ENCODE data around the gene LHFPL3.
"Not testable (repeated sequence)": the region's sequence is repeated elsewhere in the genome, so short reads cannot be mapped to it uniquely, and the experiment has no call there.

The LHFPL3 gene

DNA sequence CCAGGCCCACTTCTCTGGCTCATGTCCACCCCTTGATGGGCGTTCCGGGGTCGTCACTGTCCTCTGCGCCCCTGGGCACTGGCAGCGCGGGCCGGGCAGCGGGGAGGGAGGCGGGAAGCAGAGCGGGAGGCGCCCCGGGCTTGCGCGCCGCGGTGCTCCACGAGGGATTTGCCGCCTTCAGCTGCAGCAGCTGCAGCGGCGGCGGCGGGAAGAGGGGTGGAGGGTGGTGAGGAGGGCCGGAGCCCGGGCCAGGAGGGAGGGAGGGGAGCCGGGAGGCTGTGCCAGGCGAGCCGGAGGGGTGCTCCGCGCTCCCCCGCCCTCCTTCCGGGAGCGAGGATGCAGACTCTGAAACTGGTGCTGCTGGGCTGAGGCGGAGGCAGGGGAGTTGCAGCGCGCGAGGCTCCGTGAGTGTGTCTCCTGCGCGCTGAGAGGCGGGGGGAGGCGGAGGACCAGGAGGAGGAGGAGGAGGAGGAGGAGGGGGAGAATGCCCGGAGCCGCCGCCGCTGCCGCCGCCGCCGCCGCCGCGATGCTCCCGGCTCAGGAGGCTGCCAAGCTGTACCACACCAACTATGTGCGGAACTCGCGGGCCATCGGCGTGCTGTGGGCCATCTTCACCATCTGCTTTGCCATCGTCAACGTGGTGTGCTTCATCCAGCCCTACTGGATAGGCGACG is at the start of gene LHFPL3:
TSS of gene LHFPL3 (plus strand) at position 308 of the 674 bp plus-strand sequence.
- TF ChIP-seq, protein P1, sequence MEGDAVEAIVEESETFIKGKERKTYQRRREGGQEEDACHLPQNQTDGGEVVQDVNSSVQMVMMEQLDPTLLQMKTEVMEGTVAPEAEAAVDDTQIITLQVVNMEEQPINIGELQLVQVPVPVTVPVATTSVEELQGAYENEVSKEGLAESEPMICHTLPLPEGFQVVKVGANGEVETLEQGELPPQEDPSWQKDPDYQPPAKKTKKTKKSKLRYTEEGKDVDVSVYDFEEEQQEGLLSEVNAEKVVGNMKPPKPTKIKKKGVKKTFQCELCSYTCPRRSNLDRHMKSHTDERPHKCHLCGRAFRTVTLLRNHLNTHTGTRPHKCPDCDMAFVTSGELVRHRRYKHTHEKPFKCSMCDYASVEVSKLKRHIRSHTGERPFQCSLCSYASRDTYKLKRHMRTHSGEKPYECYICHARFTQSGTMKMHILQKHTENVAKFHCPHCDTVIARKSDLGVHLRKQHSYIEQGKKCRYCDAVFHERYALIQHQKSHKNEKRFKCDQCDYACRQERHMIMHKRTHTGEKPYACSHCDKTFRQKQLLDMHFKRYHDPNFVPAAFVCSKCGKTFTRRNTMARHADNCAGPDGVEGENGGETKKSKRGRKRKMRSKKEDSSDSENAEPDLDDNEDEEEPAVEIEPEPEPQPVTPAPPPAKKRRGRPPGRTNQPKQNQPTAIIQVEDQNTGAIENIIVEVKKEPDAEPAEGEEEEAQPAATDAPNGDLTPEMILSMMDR (IDR thresholded peaks at IDR 0.05; ENCODE audit: low read depth, low read length, missing control alignments) = no peak
- no peak within 1 kb of the TSS for H3K4me3 ChIP-seq (ENCODE audit: low read depth, low read length)
- DNase-seq (ENCODE audit: low read depth) = no peak

DNA sequence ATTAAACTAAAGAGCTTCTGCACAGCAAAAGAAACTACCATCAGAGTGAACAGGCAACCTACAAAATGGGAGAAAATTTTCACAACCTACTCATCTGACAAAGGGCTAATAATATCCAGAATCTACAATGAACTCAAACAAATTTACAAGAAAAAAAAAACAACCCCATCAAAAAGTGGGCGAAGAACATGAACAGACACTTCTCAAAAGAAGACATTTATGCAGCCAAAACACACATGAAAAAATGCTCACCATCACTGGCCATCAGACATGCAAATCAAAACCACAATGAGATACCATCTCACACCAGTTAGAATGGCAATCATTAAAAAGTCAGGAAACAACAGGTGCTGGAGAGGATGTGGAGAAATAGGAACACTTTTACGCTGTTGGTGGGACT is 46.7 kb upstream of the LHFPL3 start:
- not testable (repeated sequence) for DNase-seq (ENCODE audit: low read depth); H3K4me3 ChIP-seq (ENCODE audit: low read depth, low read length)

DNA sequence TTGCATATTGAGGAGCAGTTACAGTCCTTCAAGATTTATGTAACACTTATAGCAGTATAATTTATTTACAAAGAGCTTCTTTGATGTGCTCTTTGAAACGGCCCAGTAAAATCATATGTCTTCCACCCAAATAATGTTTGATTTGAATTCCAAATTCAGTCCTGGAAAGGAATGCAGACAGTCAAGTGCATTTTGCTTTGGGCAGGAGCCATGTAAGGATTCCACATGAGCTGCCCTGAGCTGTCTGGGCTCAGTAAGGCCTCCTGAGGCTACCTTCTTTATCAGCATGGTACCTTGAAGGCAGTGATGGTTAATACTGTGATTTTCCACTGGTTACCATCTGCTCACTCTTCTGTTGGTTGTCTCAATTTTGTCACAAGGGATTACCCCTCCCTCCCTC is 41.6 kb upstream of the LHFPL3 start:
- TF ChIP-seq, protein P1 (IDR thresholded peaks at IDR 0.05; ENCODE audit: low read depth, low read length, missing control alignments) = no peak
- DNase-seq (ENCODE audit: low read depth) = no peak
- H3K4me3 ChIP-seq (ENCODE audit: low read depth, low read length) = no peak overlapping the region

DNA sequence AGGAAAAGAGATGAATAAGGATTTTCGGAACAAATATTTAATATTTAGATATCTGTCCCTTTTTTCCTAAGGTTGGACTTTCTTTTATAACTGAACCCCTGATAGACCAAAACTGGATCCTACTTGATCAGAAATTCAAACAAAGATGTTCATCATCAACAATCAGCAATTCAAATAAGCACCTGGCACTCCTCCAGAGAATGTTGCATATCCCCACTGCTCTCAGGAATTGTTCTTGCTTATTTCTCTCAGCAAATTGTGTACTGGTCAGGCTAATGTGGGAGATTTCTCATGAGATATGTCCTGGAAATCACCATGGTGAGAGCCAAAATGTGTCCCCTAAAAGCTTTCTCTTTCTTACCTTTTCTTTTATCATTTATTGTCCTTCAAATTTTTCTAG is 40.3 kb upstream of the LHFPL3 start:
- TF ChIP-seq, protein P1 (IDR thresholded peaks at IDR 0.05; ENCODE audit: low read depth, low read length, missing control alignments) = no peak
- no peak overlapping the region for H3K4me3 ChIP-seq (ENCODE audit: low read depth, low read length)
- no peak for DNase-seq (ENCODE audit: low read depth)

DNA sequence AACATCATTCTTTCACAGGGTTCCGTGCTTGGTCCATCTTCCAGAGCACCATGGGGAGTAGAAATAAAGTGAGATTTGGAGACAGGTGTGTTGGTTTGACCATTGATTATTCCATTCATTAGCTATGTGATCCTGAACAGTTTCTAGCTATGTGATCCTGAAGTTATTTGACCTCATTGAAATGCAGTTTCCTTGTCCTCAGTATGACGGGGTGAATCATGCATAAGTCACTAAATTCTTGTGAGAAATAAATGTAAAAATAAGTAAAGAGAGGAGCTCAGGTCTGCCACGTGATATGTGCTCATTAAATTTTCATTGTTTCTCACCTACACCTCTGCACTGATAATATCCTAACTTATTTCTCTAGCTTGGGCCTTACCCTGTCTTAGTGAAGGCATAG is 34.1 kb upstream of the LHFPL3 start:
- no peak for DNase-seq (ENCODE audit: low read depth)
- TF ChIP-seq, protein P1 (IDR thresholded peaks at IDR 0.05; ENCODE audit: low read depth, low read length, missing control alignments) = no peak
- H3K4me3 ChIP-seq (ENCODE audit: low read depth, low read length) = no peak overlapping the region

GRCh38 chr7:104296266-104296665 is 32.1 kb upstream of the LHFPL3 start:
- no peak for DNase-seq (ENCODE audit: low read depth)
- no peak overlapping the region for H3K4me3 ChIP-seq (ENCODE audit: low read depth, low read length)
- TF ChIP-seq, protein P1 (IDR thresholded peaks at IDR 0.05; ENCODE audit: low read depth, low read length, missing control alignments) = no peak

GRCh38 chr7:104296900-104297299 is 31.5 kb upstream of the LHFPL3 start:
- DNase-seq (ENCODE audit: low read depth) = no peak
- TF ChIP-seq, protein P1 (IDR thresholded peaks at IDR 0.05; ENCODE audit: low read depth, low read length, missing control alignments) = no peak
- no peak overlapping the region for H3K4me3 ChIP-seq (ENCODE audit: low read depth, low read length)

All from GM12864 (cell line).